ENCODE data around the gene DHPS. TPM values are rescaled to one million over a fixed set of nuclear protein-coding genes. Genes with fewer than 3 reads are reported as not detected.
"Not testable (repeated sequence)": the region's sequence is repeated elsewhere in the genome, so short reads cannot be mapped to it uniquely, and the experiment has no call there.

The DHPS gene
- polyA plus RNA-seq, 10 donors = 52.3 to 63.0 (median 59.8) TPM

DNA sequence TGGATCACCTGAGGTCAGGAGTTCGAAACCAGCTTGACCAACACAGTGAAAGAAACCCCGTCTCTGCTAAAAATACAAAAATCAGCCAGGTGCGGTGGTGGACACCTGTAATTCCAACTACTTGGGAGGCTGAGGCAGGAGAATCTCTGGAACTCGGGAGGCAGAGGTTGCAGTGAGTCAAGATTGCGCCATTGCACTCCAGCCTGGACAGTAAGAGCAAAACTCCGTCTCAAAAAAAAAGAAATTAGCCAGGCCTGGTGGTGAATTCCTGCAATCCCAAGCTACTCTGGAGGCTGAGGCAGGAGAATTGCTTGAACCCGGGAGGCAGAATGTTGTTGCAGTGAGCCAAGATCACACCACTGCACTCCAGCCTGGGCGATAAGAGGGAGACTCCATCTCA is 27.0 kb upstream of the DHPS start:
- DNase-seq = no peak

DNA sequence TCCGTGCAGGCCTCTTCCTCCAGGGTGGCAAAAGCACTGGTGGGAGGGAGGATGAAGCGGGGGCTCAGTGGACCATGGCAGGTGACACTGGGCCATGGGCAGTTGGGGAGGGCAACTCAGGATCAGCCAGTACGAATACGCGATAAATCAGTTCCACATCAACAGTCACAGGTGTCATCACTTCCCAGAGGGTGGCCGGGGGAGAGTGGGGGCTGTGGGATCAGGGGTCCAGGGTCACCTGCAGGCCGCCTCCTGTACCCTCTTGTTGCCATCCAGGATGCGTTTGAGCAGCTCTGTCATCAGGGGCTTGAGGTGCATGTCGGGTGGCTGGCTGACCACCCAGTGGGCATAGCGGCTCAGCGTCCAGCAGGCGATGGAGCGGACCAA is 24.6 kb upstream of the DHPS start:
- no peak for DNase-seq

- DNase-seq = no peak
Observed at GRCh38 chr19:12705654-12706331, 24.1 kb upstream of the DHPS start.

DNA sequence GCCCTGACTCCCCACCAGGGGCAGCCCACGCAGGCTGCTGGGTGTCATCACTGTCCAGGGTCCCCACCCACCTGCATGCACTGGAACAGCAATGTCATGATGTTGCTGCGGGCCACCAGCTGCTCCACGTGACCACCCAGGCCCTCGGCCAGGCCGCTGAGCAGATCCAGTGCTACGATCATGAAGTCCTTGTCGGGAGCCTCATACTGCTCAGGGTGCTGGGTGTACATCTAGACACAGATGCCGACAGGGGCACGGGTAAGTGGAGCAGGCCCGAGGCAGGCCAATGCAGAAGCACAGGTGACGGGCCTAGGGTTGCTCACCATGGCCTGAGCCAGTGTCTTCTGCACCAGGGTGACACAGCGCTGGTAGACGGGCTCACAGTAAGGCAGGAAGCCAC is 23.5 kb upstream of the DHPS start:
- DNase-seq = no peak

- peak in 2 of 3 donors; percentile 27 to 53 for DNase-seq
Observed at GRCh38 chr19:12703046-12703445, 21.4 kb upstream of the DHPS start.

DNA sequence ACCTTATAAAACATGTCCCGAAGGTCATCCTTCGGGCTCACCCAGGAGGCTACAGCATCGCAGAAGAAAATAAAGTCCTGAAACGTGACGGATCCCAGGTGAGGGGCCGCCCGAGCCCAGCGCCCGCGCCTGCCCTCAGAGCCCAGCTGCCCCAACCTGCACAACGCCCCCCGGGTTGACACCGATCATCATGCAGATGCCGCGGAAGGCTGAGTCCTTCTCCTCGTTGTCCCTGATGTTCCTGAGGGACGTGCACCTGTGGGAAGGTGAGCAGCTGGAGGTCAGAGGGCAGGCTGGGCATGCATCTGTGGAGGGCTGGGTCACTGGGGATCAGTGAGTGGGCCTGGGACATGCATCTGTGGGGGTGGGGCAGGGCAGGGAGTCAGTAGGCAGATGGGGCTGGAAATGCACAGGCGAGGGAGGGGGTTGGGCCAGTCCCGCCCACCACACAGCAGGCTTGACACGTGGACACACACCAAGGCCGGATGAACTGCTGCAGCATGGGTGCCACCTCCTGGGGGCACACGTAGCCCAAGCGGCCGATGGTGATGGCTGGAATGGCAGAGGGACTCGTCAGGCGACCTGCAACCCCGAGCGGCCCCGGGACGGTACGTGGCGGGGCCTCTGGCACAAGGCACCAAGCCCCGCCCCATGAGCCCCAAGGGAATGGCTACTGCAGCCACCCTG is 20.1 kb upstream of the DHPS start:
- DNase-seq = no peak

GRCh38 chr19:12698138-12698537 is 16.5 kb upstream of the DHPS start:
- no peak for DNase-seq

- DNase-seq = not testable (repeated sequence)
Observed at GRCh38 chr19:12697425-12697824, 15.7 kb upstream of the DHPS start.

GRCh38 chr19:12696366-12697335 is 15.0 kb upstream of the DHPS start, which contains the start of gene FBXW9:
FBXW9 (minus strand) TSS chr19:12696631; CDS start chr19:12696581, 50 bp downstream.
- DNase-seq = peak; percentile 95 to 98 (median 97)

- DNase-seq = no peak
Observed at GRCh38 chr19:12695997-12696365, 14.3 kb upstream of the DHPS start.

DNA sequence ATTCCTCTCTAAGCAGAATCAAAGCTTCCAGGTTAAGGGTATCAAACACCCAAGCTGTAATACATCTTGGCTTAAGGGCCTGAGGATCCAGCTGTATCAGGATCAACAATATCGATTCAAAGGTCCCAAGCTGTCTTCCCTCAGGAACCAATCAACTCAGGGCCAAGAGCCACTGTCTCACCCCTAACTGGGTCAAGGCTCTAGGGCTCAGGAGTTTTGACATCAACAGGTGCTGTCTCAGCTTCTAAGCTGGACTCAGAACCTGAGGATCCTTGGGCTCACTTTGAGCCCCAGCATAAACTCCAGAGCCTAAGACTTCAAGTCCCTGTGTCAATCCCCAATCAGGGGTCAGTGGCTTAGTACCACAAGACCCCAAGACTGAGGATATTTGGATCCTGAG is 13.8 kb upstream of the DHPS start:
- no peak for DNase-seq

DNA sequence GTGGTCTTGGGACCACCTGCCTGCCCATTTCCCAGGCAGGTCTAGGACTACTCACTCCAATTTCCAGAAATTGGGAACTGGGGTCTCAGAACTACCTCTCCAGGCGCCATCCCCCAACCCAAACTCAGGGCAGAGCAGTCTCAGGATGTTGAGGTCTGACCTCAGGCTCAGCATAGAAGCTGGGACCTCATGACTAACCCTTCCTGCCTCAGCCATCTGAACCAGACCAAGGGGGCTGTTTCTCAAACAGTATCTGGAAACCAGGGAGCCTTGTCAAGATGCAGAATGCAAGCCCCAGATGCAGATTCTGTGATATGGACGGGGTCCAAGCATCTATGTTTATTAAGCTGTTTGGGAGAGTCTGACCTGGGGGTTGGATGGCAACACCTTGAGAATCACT is 13.4 kb upstream of the DHPS start:
- DNase-seq = no peak

DNA sequence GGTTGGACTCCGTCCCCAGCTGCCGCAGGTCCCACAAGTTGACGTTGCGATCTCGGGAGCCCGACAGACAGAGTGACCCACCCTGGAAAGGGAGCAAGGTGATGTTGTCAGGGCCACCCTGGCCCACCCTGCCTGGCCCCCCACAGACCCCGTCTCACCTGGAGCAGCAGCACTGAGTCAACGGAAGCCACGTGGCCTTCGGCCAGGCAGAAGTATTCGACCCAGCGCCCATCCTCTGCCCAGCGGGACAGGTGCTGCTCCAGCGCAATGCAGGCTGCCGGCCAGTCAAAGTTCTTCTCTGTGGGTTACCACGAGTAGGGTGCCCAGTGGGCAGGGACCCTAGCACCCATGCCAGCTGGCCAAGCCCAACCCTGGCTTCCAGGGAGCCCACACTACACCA is 13.0 kb upstream of the DHPS start:
- no peak for DNase-seq

DNA sequence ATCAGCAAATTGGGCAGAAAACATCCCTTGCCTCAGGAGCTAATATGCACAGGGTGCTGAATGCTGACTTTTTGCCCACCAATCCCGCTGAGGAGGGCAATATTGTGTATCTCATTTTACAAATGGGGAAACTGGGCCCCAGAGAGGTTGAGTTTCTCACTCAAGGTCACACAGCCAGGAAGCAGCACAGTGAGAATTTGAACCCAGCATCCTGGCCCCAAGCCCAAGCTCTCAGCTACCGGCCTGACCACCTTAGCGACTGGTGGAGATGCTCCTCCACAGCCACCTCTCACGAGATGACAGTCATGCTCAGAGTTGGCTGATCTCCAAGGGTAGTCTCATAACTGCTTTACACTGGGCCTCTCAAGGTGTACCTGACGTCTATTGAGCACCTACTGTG is 11.3 kb upstream of the DHPS start:
- DNase-seq = no peak

- no peak for DNase-seq
Observed at GRCh38 chr19:12689581-12690216, 8.0 kb upstream of the DHPS start.

DNA sequence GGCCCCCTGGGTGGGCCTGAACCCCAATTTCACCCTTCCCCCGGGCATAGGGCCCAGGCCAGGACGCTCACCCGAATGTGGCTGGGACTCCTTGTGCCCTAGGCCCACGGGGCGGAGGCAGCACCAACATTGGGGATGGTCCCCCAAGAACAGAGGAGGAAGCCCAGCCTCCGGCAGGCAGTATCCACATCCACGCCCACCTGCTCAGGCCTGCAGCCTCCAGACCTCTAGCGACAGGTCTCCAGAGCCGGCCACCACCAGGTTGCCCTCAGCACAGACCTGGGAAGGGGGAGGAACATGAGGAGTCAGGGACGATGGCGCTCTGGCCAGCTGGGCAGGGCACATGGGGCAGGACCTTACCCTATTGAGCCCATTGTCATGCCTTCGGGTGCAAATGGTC is 7.3 kb upstream of the DHPS start:
- no peak for DNase-seq

DNA sequence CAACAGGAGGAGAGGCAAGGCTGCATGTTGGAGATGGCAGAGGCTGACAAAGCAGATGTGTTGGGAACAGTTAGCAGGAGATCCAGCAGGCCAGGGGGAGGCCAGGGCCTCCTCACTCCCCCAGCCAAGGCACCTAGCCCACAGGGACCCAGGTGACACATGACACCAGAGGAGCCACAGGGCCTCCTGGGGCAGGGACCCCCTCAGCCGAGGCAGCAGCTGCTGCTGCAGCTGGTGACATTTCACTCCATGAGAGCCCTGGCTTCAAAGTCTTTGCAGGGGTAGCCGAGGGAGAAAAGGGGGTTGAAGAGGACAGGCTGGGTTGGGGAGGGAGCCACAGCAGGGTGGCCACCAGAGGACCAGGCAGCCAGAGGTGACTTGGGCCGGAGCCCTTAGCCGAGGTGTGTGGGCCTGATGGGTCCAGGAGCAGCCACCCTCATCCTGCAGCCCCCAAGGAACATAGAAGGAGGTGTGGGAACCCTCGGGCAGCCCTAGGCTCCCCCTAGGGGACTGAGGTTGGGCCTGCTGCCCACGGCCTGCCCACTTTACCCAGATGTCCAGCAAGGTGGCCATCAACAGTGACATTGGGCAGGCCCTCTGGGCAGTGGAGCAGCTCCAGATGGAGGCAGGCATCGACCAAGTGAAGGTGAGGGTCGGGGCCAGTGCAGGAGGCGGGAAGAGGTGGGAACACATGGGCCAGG is 6.0 kb upstream of the DHPS start, which contains the start of gene GNG14:
GNG14 (plus strand) TSS at position 503 of the 701 bp plus-strand sequence; CDS start at position 554, 51 bp downstream.
- DNase-seq = no peak

- no peak for DNase-seq
Observed at GRCh38 chr19:12685831-12686230, 4.2 kb upstream of the DHPS start.

- DNase-seq = no peak
Observed at GRCh38 chr19:12680034-12680433, 1.6 kb downstream of the DHPS start.

- not testable (repeated sequence) for DNase-seq
Observed at GRCh38 chr19:12678039-12678438, 3.6 kb downstream of the DHPS start.

- no peak for DNase-seq
Observed at GRCh38 chr19:12676928-12677327, 4.8 kb downstream of the DHPS start.

All from muscle of back (tissue), 11 donors.